ENCODE results near the gene SNX4. TPM values are rescaled to one million over a fixed set of nuclear protein-coding genes. Genes with fewer than 3 reads are reported as not detected.

Gene SNX4
- total and polyA plus RNA-seq, 2 of the 8 experiments (the other 6 are each of a cell fraction or from before 2014, with no cell fraction given) = 7.2 to 23.1 TPM

DNA sequence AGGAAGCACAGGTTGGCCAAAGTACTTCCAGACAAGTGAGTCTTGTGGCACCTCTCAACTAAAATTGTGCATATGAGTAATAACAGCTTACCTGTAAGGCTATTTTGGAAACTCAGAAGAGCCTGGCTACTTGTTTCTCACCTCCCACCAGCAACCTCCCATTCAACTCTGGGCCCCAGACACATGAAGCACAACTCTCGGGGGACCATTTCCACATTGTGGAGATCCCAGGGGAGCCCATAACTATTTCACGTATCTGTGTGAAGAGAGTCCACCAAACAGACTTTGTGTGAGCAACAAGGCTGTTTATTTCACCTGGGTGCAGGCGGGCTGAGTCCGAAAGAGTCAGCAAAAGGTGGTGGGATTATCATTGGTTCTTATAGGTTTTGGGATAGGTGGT is 5.2 kb upstream of the SNX4 start:
- Histone ChIP-seq H3K56ac (replicated peaks; ENCODE audit: insufficient read length, low read depth, low read length) (no peak overlapping the region), H3K79me2 (ENCODE audit: control insufficient read depth in 1 of 2, insufficient read depth in 2 of 2, low read length in 2 of 2) (no peaks in the 10 kb centered on the region), H4K5ac (ENCODE audit: insufficient read length, low read depth, low read length) (no peak overlapping the region), H2BK12ac (ENCODE audit: low read depth, low read length) (no peak overlapping the region), H3K9ac (replicated peaks in 1 of 4; ENCODE audit: extremely low read depth in 1 of 4, low read depth in 3 of 4, low read length in 3 of 4) (no peak overlapping the region), H2AK5ac (ENCODE audit: low read depth, low read length) (no peak overlapping the region), H3K23me2 (ENCODE audit: low read depth, low read length) (peaks cover 2% of the 10 kb centered on the region; the same call in 1 of the 2 replicates), H3K4me1 (replicated peaks in 1 of 4; ENCODE audit: control insufficient read depth in 3 of 4, insufficient read depth in 4 of 4, low read length in 3 of 4) (no peaks in the 10 kb centered on the region), H2BK5ac (ENCODE audit: low read depth, low read length) (no peak overlapping the region), H4K20me1 (replicated peaks in 1 of 2; ENCODE audit: control insufficient read depth in 1 of 2, insufficient read depth in 2 of 2, low read length in 2 of 2) (peaks cover 0 to 3% of the 10 kb centered on the region in 2 experiments), H3K9me3 (ENCODE audit: insufficient read depth in 2 of 2, low read depth in 1 of 2, low read length in 1 of 2) (no peaks in the 10 kb centered on the region), H3K4ac (replicated peaks; ENCODE audit: insufficient read length, low read depth, low read length) (no peak overlapping the region), H4K91ac (replicated peaks; ENCODE audit: insufficient read length, low read length) (no peak overlapping the region), H3K79me1 (ENCODE audit: low read depth, low read length) (no peaks in the 10 kb centered on the region), H2BK20ac (ENCODE audit: low read length) (no peak overlapping the region), H3K27ac (ENCODE audit: low read depth, low read length) (no peak overlapping the region), H2BK120ac (replicated peaks; ENCODE audit: low read depth, low read length) (no peak overlapping the region), H3K36me3 (ENCODE audit: control insufficient read depth in 2 of 4, insufficient read depth in 4 of 4, low read length in 3 of 4) (peaks cover 0 to 7% (median 3%) of the 10 kb centered on the region in 4 experiments; a peak in 6 of 8 replicates), H4K8ac (ENCODE audit: extremely low read depth, insufficient read depth, low read length) (no peak overlapping the region), H2AFZ (ENCODE audit: low read length) (no peak overlapping the region), H3K4me2 (ENCODE audit: insufficient read depth in 1 of 2, low read depth in 2 of 2, low read length in 2 of 2) (no peak overlapping the region), H3K23ac (ENCODE audit: insufficient read length) (no peak overlapping the region), H3K4me3 (ENCODE audit: extremely low read depth in 1 of 4, insufficient read depth in 2 of 4, low read depth in 3 of 4, low read length in 4 of 4) (no peak overlapping the region), H3K27me3 (replicated peaks in 1 of 4; ENCODE audit: control insufficient read depth in 3 of 4, extremely low read depth in 1 of 4, insufficient read depth in 3 of 4, low read length in 3 of 4) (no peaks in the 10 kb centered on the region), H3K14ac (ENCODE audit: insufficient read length) (no peak overlapping the region), H3K18ac (ENCODE audit: extremely low read depth, low read length) (no peak overlapping the region), H2BK15ac (ENCODE audit: low read length) (no peak overlapping the region)
- POLR2A ChIA-PET (ENCODE audit: partially characterized antibody) = no interaction called here
- WGBS, 2 experiments (ENCODE audit: extremely low coverage in 1 of 2, insufficient coverage in 1 of 2, insufficient read length in 1 of 2, insufficient replicate concordance in 2 of 2, low coverage in 1 of 2, low lambda C conversion rate in 2 of 2, missing lambda C conversion rate in 1 of 2) = 98% methylated on average over 4 of the region's 4 CpGs; no CpG with 5 or more reads in 1 of the 2 experiments
- CTCF ChIA-PET (ENCODE audit: partially characterized antibody) = interaction anchor here (1.0 to 1.4 kb wide), 2 partner anchors 11 to 61 kb away, joined by 3 read pairs; no protein-coding TSS in a partner anchor
- DNase-seq (ENCODE audit: low read depth in 1 of 2, low spot score in 2 of 2) (no peak), FAIRE-seq (no peak)
- no peak for TF ChIP-seq HDAC2 (IDR thresholded peaks at IDR 0.05; ENCODE audit: borderline replicate concordance in 1 of 2, low read depth in 2 of 2, low read length in 2 of 2)
- no peak for TF ChIP-seq SP1 (IDR thresholded peaks at IDR 0.05; ENCODE audit: low read depth, low read length)
- TF ChIP-seq, protein P1, sequence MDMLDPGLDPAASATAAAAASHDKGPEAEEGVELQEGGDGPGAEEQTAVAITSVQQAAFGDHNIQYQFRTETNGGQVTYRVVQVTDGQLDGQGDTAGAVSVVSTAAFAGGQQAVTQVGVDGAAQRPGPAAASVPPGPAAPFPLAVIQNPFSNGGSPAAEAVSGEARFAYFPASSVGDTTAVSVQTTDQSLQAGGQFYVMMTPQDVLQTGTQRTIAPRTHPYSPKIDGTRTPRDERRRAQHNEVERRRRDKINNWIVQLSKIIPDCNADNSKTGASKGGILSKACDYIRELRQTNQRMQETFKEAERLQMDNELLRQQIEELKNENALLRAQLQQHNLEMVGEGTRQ (IDR thresholded peaks at IDR 0.05; ENCODE audit: low read length) = no peak
- TF ChIP-seq CBX5 (IDR thresholded peaks at IDR 0.05; ENCODE audit: low read depth, low read length) = no peak
- no peak for TF ChIP-seq TCF12 (IDR thresholded peaks at IDR 0.05; ENCODE audit: low read depth, low read length)
- no peak for TF ChIP-seq TEAD4 (IDR thresholded peaks at IDR 0.05; ENCODE audit: low read depth, low read length)
- TF ChIP-seq CHD2 (IDR thresholded peaks at IDR 0.05; ENCODE audit: low read length) = no peak
- TF ChIP-seq RBBP5 (IDR thresholded peaks at IDR 0.05; ENCODE audit: borderline replicate concordance, low read depth, low read length) = no peak
- no peak for TF ChIP-seq HDAC6 (IDR thresholded peaks at IDR 0.05; ENCODE audit: low read depth, low read length)
- TF ChIP-seq TAF1 (IDR thresholded peaks at IDR 0.05; ENCODE audit: low read depth, low read length) = no peak
- no peak for TF ChIP-seq BACH1 (IDR thresholded peaks at IDR 0.05; ENCODE audit: low read length)
- no peak for TF ChIP-seq CHD1 (IDR thresholded peaks at IDR 0.05; ENCODE audit: low read depth, low read length)
- no peak for TF ChIP-seq POU5F1 (IDR thresholded peaks at IDR 0.05; ENCODE audit: low read depth, low read length)
- TF ChIP-seq EGR1 (IDR thresholded peaks at IDR 0.05; ENCODE audit: borderline replicate concordance, low read depth, low read length) = no peak
- TF ChIP-seq JUN (IDR thresholded peaks at IDR 0.05; ENCODE audit: low read depth, low read length) = no peak
